GM19467 (cell line): ENCODE measurements around the gene TMEM165.

ENCODE experiments used
- ATAC-seq: cut with Tn5 transposase; IDR thresholded peaks from one replicate; pipeline ENCODE4 v1.9.1; 2021; ENCODE audit warnings: mild to moderate bottlenecking, moderate library complexity; ENCODE audit not compliant: unreplicated experiment

Gene TMEM165

DNA sequence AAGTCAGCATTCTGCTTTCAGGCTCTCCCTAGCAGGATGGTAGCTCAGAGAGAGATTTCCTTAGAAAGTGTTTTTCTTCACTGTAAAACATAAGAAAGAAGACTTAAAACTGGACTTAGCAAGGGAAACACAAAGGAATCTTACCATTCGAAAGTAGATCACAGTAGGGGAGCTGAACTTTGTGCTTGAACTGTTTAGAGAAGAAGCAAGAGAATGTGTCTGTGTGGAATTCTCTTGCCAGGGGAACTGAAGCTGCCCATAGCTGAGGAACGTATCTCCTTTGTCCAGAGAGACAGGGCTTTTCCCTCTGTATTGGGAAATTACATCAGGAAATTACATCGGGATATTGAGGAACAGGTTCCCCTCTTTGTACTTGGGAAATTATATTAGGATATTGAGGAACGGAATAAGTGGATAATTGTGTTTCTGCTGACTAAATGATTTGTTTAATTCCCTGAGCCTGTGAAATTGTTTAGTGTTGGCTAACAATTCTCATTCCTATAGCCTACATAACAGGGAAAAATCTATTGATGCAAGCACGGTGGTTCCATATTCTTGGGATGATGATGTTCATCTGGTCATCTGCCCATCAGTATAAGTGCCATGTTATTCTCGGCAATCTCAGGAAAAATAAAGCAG lies 28.6 kb upstream of the TMEM165 start:
- no peak for ATAC-seq

DNA sequence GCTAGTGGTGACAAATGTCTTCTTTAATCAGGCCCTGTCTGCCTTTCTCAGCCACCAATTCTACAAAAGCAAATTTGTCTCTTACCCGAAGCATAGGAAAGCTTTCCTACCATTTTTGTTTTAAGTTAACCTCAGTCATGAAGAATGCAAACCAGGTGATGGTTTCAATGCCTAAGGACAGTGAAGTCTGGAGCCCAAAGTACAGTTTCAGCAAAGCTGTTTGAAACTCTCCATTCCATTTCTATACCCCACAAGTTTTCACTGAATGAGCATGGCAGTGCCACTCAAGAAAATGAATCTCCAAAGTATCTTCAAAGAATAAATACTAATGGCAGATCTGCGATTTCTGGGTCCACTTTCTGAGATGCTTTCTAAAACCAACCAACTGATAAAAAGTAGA lies 25.8 kb upstream of the TMEM165 start:
- no peak for ATAC-seq

DNA sequence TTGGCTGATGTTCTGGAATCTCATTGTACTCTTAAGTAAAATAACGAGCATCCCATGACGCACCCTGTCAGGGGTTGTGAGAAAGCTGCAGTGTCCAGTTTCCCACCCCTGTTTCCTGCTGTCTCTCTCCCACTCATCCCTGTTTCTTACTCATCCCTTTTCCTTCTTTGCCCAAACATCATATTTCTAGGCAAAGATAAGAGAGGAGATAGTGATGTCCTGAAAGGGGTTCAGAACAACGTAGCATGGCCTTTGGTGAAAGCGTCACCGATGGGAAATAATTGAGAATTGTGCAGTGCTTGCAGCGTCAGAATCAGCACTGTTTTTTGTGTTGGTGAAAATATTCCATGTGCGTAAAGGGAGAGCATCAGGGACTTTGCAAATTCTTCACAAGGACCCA lies 23.5 kb upstream of the TMEM165 start:
- no peak for ATAC-seq

DNA sequence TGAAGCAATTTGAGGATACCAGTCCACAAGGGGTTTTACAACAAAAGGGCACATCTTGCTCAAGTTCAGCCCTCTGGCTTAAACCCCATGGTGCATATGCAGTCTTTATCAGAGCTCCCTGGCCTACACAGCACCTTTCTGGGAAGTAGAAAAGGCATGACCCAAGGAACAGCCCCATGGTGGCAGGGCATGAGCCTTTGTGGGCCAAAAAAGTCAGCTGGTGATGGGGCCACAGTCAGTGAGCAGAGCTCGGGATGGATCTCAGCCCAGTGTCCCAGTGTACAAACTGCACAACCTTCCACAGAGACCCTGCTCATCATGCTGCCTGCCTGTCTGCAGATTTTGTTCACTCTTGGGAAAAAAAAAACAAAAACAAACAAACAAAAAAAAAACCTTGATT lies 22.3 kb upstream of the TMEM165 start:
- ATAC-seq: no peak

DNA sequence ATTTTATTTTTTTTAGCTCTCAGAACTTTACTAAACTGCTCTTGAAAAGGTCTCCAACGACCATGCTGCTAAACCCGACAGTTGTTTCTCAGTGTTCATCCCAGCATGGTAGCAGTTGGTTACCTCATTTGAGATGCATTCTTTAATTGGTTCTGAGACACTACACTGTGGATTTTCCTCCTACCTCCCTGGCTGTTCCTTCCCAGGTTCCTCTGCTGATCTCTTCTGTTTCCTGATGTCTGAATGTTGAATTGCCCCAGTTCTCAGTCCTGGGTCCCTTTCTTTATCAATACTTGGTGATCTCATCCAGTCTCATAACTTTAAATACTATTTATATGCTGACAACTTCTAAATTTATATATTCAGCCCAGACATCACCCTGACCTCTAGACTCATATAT lies 19.1 kb upstream of the TMEM165 start:
- ATAC-seq: no peak

DNA sequence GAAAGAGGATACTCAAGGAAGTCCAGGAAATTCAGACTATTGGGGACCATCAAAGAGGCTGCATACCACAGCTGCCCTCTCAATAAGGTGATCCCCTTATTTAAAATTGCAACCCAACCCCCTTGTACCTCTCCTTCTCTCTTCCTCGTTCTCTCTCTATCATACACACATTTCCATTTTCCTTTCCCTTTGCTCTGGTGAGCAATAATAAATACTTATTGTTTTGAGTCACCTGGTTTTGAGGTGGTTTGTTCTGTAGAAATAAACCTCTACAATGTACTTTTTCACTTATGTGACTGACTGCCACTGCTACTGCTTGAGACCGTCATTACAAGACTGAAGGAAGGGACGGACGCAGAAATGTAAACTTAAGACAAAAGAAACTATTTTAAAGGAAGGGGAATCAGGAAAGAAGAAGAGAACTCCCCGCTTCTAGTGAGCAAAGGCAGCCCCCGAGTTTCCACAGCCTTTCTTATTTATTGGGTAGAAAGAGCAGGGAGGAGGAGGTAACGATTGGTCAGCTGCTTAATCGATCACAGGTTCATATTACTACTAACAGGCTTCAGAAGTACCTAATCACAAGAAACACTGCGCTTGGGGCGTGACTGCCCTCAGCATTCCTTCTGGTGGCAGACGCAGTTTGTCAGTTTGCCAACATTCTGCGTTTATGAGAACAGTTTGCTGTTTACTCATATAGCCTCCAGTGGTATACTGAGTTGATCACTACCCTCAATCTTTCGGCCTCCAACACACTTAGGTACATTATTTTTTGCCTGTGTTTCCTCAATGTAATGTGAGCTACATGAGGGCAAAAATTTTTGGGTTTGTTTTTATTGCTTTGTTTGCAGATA lies 16.9 kb upstream of the TMEM165 start:
- no peak for ATAC-seq

DNA sequence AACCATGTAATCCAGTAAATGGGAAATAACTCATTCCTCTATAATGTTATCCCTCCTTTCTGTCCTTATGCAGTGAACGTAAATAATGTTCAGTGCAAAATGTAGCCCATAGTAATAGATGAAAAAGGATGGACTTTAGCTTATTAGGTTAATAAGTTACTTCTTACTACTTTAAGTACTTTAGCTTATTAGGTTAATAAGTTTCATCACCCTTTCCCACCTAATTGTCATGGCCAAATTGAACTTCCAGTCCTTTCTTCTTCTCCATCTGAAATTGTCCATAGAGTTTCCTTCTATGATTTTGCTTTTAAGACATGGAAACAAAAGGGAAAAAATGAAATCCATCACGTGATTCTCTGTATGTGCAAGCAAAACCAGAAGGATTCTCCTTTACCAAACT lies 15.2 kb upstream of the TMEM165 start:
- ATAC-seq: no peak

DNA sequence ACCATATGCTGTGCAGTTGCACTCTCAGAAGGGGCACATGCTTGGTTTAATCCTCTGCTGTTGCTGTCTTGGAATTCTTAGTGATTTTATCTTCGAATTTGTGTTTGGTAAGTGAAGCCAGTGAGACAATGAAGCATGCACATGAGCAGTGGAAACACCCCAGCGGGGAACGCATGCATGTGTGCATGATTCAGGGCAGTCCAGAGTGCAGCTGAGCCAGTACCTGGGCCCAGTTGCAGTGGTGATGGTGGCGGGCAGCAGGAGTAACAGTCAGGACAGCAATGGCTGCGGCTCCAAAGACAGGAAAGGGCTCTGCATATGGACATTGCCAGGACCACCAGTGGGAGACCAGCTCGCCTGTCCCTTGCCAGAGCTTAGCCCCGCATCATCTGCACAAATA lies 14.3 kb upstream of the TMEM165 start:
- no peak for ATAC-seq

DNA sequence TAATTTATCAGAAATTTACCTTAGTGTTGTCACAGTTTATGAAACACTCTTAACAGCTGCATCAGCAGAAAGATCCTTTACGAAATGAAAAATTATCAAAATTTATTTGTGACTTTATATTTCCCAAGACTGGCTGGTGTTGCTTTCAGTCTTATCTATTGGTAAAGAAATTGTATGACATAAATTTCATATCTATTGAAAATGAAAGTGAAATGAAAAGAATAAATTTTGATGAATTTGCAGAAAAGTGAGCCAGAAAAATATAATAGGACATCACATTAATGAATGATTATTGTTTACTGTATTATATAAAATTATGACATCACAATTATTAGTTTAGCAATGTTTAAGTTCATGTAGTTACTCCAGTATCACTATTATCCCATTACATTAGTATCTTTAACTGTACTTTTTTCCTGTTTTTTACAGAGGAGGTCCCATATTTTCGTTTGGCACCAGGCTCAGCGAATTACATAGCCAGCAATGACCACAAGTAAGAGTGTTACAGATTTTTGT lies 13.2 kb upstream of the TMEM165 start:
- ATAC-seq: no peak

DNA sequence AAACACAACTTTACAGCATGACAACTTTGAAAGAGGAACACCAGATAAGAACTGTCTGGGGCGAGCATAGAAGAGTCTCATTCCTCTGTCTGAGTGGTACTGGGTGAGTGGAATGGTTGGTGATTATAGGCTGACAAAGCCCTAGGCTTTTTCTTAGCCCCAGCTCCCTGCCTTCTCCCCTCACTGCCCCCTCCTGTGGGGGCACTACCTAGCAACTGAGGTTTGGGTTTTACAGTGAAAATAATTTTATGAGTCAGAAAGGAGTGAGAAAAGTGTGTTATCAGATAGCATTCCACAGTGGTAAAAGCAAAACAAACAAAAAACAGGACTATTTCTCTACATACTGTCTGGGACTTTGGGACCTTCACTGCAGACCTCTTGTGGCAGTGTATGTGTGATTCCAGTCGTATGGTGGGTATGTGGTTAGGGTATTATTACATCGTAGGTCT lies 10.5 kb upstream of the TMEM165 start:
- ATAC-seq: no peak

DNA sequence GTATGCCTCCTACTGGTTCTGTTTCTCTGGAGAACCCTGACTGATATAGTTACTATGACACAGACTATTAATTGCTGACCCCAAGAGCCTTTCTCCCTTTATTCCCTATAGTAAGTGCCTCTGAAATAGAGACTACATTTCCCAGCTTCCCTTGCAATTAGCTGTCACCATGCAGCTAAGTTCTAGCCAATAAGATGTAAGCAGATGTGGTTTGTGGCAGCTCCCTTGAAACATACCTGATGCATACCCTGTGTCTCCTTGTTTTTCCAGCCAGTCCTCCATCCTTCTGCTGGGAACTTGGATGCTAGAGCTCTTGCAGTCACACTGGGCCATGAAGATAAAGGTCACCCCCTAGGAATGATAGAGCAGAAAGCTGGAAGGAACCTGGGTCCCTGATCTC lies 9.7 kb upstream of the TMEM165 start:
- peak; percentile 63 for ATAC-seq

DNA sequence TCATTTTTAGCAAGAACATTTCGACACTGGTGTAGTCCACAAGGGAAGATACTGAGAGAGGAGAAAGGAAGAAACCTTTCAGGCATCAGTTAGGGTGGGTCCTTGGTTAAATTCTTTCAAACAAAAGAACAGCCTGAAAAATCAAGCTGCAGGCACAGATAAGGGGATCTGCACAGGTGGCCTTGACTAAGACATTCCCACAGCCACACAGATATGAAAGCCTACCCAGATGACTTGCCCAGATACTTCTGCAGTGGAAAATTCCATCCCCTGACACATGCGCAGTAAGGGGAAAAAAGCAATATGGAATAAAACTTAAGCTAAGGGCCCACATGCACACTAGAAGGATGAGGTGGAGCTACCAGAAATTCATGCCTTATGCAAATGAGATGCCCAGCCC lies 8.9 kb upstream of the TMEM165 start:
- ATAC-seq: no peak

DNA sequence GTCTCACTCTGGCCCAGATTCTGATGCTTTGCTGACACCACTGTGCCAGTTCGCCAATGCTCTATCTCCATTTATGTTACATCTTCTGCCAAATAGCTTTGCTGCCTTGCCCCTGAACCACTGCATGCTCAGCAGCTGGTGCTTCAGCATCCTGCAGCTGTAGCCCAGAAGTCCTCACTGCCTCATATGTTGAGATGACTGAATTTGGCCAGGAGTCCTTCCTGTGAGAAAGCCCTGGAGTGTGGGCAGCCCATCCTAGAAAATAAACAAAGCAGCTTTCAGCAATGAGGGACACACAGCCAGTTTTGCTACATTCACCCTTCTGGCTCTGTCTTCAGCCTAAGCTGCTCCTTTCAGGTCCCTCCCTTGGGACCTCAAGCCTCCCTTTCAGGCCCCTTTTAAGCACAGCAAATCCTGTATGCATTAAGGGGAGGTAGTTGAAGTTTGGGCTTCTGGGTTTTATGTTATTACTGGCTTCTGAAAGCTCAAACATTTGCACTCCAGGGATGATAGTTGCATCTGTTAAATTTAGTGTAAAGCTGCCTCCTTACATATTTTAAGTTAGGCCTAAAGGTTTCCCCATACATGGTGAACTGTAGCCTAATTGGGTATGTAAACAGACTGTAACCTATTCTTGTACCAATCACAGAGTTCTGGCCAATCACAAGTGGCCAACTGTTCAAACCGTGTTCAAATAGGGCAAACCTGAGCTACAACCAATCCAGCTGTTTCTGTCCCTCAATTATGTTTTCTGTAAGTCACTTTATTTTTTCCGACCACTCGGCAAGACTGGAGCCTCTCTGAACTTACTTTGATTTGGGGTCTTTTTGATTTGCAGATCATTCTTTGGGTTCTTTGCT lies 2.1 kb upstream of the TMEM165 start:
- no peak for ATAC-seq

DNA sequence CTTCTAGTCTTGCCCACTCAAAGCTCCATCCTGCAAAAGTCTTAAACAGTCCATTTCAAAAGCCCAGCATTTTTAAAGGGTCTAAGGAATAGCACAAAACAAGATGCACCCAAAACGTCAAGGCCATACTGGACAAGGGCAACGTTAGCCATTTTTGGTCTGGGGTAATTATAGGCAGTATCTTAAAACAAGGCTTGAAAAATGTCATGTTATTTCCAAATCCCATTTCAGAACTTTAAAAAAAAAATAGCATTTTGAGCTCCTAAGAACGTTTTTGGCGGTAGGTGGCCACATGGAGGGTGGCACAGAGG lies 584 bp upstream of the TMEM165 start:
- no peak for ATAC-seq

DNA sequence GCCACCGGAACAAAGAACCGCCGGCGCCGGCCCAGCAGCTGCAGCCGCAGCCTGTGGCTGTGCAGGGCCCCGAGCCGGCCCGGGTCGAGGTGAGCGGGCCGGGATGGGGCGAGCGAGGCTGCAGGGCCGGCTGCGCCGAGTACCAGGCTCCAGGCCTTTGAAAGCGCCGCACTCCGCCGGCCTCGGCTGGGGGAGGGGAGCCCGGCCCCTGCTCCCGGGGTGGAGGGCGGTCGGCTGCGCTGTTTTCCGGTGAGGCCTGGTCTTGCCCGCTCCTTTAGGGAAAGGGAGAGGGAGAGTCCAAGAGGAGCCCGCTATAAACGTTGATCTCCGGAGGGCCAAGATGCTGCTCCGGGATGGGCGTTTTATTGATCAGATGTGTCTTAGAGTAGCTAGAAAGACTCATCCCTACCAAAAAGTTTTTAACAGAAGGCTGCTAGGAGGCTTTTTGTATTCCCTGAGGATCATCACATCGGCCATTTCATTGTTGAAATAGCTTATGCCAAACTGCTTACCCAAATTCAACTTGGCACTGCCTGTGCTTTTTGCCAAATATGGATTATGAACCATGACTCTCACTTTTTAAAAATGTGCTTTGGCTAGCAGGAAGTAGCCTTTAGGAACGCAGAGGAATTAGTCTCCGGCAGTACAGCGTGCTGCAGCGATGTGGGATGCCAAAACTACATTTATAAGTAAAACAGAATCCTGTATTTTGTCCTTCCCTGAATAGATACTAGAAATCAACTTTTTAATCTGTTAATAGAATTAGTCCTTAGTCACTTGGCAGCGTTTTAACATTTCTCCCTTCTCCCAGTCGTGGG lies 760 bp downstream of the TMEM165 start:
- peak; percentile 21 for ATAC-seq

DNA sequence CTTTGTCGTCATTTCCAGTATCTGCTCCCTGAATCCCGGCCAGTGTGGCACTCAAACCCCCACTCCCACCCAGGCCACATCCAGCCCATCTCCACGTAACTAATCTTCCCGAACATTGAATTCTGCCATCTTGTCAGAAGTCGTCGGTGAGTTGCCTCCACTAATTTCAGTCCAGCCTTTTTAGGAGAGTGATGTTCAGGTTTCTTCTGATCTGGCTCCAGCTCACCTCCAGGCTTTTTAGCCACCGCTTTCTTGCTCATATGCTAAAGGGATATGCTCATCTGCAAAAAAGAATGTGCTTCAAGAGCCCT lies 1.3 kb downstream of the TMEM165 start:
- no peak for ATAC-seq

DNA sequence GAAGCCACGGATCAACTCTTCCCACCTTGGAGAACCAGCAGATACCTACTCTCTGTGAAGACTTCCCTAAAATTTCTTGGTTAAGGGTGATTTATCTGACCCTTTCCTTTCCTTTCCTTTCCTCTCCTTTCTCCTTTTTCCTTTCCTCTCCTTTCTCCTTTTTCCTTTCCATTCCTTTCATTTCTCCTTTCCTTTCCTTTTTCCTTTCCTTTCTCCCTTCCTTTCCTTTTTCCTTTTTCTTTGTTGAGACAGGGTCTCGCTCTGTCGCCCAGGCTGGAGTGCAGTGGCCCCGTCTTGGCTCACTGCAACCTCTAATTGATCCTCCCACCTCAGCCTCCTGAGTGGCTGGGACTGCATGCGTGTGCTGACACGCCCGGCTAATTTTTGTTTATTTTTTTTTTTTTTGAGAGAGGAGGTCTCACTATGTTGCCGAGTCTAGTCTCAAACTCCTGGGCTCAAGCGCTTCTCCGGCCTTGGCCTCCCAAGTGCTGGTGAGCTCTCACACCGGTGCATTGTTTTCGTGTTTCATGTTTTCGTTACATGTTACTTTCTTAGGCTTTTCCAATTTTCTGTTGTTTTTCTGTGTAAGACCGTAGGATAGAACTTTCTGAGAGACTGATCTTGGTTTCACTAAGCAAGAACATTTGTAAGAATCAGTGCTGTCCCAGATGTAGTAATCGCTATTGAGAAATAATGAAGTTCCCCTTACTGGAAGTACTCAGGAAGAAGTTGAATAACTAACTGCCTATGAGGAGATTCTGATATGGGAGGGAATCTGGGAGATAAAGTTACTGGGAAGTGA lies 2.0 kb downstream of the TMEM165 start:
- no peak for ATAC-seq

DNA sequence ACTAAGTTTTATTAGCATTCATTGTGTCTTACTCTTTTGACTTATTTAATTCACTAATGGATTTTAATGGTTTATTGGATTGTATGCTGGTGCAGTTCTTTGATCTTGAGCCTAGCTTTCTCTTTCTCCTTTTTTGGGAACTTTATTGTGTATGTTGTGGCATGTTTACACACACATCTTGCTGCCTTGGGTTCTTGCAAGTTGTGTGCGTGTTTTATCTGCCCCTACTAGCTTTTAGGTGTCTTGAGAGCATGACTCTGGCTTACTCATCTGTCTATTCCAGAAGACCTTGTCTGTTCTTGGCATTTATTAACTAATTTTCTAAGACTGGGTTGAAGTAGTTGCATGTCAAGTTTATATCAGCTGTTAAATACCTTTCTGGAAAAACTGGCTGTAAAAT lies 2.7 kb downstream of the TMEM165 start:
- no peak for ATAC-seq

DNA sequence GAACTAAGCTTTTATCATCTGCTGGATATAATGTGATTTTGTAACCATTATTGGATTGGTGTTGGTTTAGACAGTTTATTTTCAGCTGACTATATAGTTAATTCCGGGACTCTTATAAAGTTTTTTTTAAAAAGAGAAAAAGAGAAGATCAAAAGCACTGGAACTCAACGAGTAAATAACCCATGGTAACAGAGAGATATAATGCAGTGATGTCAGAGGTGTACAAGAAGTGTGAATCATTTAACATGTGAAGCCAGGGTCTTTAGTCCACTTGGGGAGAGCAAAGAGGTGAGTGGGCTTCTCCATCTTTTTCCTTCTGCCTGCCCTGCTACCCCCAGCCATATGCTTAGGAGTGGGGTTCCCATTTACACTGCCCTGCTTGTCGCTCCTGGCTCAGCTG lies 3.2 kb downstream of the TMEM165 start:
- ATAC-seq: no peak

DNA sequence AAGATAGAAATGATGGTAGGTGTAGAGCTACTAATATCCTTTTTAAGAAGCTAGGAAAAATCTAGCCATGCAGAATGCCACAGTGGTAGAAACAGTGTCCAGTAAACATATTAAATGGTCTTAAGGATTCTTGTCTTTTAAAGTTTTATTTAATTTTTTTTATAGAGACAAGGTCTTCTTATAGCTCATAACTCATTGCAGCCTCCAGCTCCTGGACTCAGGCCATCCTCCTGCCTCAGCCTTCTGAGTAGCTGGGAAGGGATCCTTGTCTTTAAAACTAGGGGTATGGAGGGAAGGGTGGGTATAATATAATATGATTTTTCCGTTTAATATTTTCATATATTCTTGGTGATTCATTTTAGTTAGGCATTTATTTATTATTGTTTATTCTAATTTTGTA lies 3.8 kb downstream of the TMEM165 start:
- ATAC-seq: no peak
